Neuronal stem cell (in vitro differentiated cells): Measurements from ENCODE around the gene NCLN.

Experiments used
- DNase-seq: peaks from one replicate; pipeline ENCODE4 v3.0.0-alpha.2; 2013; ENCODE audit warnings: low spot score
- H2AFZ ChIP-seq: one replicate; pipeline ENCODE4 v1.6.1; 2013; ENCODE audit warnings: mild to moderate bottlenecking, low read length, inconsistent platforms
- H2AK5ac ChIP-seq: 2 replicates; pipeline ENCODE4 v1.6.1; 2013; ENCODE audit warnings: low read depth, mild to moderate bottlenecking, inconsistent platforms, low read length, moderate library complexity, mixed read lengths
- H2BK120ac ChIP-seq: 2 replicates; pipeline ENCODE4 v1.6.1; 2013; ENCODE audit warnings: low read depth, mild to moderate bottlenecking, inconsistent platforms, low read length, moderate library complexity, mixed read lengths
- H2BK12ac ChIP-seq: one replicate; pipeline ENCODE4 v1.6.1; 2013; ENCODE audit warnings: low read length, inconsistent platforms
- H2BK15ac ChIP-seq: 2 replicates; pipeline ENCODE4 v1.6.1; 2013; ENCODE audit warnings: mild to moderate bottlenecking, low read length, inconsistent platforms, mixed read lengths
- H2BK5ac ChIP-seq: one replicate; pipeline ENCODE4 v1.6.1; 2013; ENCODE audit warnings: inconsistent platforms, mild to moderate bottlenecking, low read length, moderate library complexity
- H3K14ac ChIP-seq: one replicate; pipeline ENCODE4 v1.6.1; 2013; ENCODE audit warnings: low read length, inconsistent platforms
- H3K18ac ChIP-seq: 2 replicates; pipeline ENCODE4 v1.6.1; 2013; ENCODE audit warnings: low read length, inconsistent platforms
- H3K23ac ChIP-seq: 2 replicates; pipeline ENCODE4 v1.6.1; 2013; ENCODE audit warnings: low read depth, mild to moderate bottlenecking, mixed read lengths, low read length, inconsistent platforms; ENCODE audit not compliant: poor library complexity
- H3K27ac ChIP-seq: replicated peaks from 3 replicates; pipeline ENCODE4 v1.5.1; 2013; ENCODE audit warnings: low read length, inconsistent platforms
- H3K27me3 ChIP-seq, 3 experiments: 2 replicates each; pipeline ENCODE4 v1.6.1; 2013; ENCODE audit warnings: low read length in 3 of 3, mild to moderate bottlenecking in 2 of 3, inconsistent platforms in 1 of 3, low read depth in 1 of 3, mixed read lengths in 1 of 3, moderate library complexity in 1 of 3; ENCODE audit not compliant: control insufficient read depth in 3 of 3, insufficient read depth in 3 of 3
- H3K36me3 ChIP-seq, 2 donors: replicated peaks in 1 of 2; 2 replicates each; pipeline ENCODE4 v1.6.1; 2013; ENCODE audit warnings: low read length in 2 of 2; ENCODE audit not compliant: control insufficient read depth in 2 of 2, insufficient read depth in 2 of 2
- H3K4ac ChIP-seq: 2 replicates; pipeline ENCODE4 v1.6.1; 2013; ENCODE audit warnings: inconsistent platforms, mild to moderate bottlenecking, low read length, moderate library complexity
- H3K4me1 ChIP-seq, 2 donors: 1 replicate in 1 of 2; 2 replicates in 1 of 2; pipeline ENCODE4 v1.6.1; 2013; ENCODE audit warnings: low read length in 2 of 2, low read depth in 1 of 2; ENCODE audit not compliant: control insufficient read depth in 2 of 2, insufficient read depth in 1 of 2
- H3K4me2 ChIP-seq: one replicate; pipeline ENCODE4 v1.6.1; 2013; ENCODE audit warnings: mild to moderate bottlenecking, low read length, inconsistent platforms; ENCODE audit not compliant: insufficient read depth, poor library complexity, severe bottlenecking
- H3K4me3 ChIP-seq, 2 donors: 2 replicates each; pipeline ENCODE4 v1.5.1; 2013; ENCODE audit warnings: low read length in 2 of 2, mild to moderate bottlenecking in 2 of 2, inconsistent platforms in 1 of 2, moderate library complexity in 1 of 2
- H3K79me1 ChIP-seq: one replicate; pipeline ENCODE4 v1.6.1; 2013; ENCODE audit warnings: low read depth, mild to moderate bottlenecking, inconsistent platforms, low read length, moderate library complexity
- H3K9ac ChIP-seq: one replicate; pipeline ENCODE4 v1.6.1; 2013; ENCODE audit warnings: mild to moderate bottlenecking, low read depth, low read length, inconsistent platforms; ENCODE audit not compliant: poor library complexity
- H3K9me3 ChIP-seq, 2 donors: replicated peaks in 1 of 2; 2 replicates each; pipeline versions ENCODE3 to v1.6.1; 2013; ENCODE audit warnings: low read length in 2 of 2, mild to moderate bottlenecking in 2 of 2, inconsistent platforms in 1 of 2, low read depth in 1 of 2, mixed read lengths in 1 of 2, moderate library complexity in 1 of 2; ENCODE audit not compliant: control insufficient read depth in 2 of 2, insufficient read depth in 1 of 2
- H4K8ac ChIP-seq: one replicate; pipeline ENCODE4 v1.6.1; 2013; ENCODE audit warnings: low read depth, mild to moderate bottlenecking, inconsistent platforms, low read length, moderate library complexity
- H4K91ac ChIP-seq: one replicate; pipeline ENCODE4 v1.6.1; 2013; ENCODE audit warnings: low read length, low read depth, mild to moderate bottlenecking, inconsistent platforms; ENCODE audit not compliant: poor library complexity
- WGBS, 2 donors: extraction: QIAGEN DNeasy Blood & Tissue Kit; methylation state at CpG; one replicate each; pipeline ENCODE4 v1.1.7; 2013; ENCODE audit warnings: missing lambda C conversion rate in 2 of 2, mixed read lengths in 1 of 2; ENCODE audit not compliant: insufficient read length in 2 of 2, insufficient replicate concordance in 1 of 2; ENCODE audit errors: extremely low coverage in 2 of 2; 5-methylcytosine and 5-hydroxymethylcytosine counted together

The NCLN gene

DNA sequence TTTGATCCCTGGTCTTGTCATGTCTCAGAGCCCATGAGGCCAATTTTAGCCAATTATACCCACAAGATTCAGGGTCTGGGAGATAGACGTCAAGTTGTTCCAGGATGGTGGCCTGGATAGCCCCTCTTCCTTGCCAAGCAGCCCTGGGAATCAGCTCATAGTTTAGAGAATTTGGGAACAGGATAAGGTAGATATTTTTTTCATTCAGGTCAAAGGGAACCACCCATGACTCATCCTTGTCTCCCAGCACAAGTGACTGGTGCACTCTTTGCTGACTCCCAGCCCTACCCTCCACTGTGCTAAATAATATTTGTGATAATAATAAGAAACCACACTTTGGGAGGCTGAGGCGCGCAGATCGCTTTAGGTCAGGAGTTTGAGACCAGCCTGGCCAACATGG lies 24.3 kb upstream of the NCLN start:
- Histone ChIP-seq H2BK12ac (no peak overlapping the region), H2AFZ (no peak overlapping the region), H3K36me3 (no peaks in the 10 kb centered on the region), H3K9me3 (peaks cover 0 to 2% of the 10 kb centered on the region in 2 donors), H3K14ac (no peak overlapping the region), H3K23ac (no peak overlapping the region), H3K4me1 (no peaks in the 10 kb centered on the region), H3K4ac (no peak overlapping the region), H2BK15ac (no peak overlapping the region), H2AK5ac (no peak overlapping the region), H3K27me3 (peaks cover 0 to 4% (median 2%) of the 10 kb centered on the region in 3 experiments), H4K8ac (no peak overlapping the region), H3K79me1 (peaks cover 2% of the 10 kb centered on the region), H2BK120ac (no peak overlapping the region), H3K18ac (no peak overlapping the region), H3K4me2 (no peak overlapping the region), H3K27ac (no peak overlapping the region), H3K4me3 (no peak overlapping the region), H2BK5ac (no peak overlapping the region), H4K91ac (no peak overlapping the region), H3K9ac (no peak overlapping the region)
- no CpG with 5 or more reads among the region's 4 CpGs for WGBS, 2 donors
- no peak for DNase-seq

DNA sequence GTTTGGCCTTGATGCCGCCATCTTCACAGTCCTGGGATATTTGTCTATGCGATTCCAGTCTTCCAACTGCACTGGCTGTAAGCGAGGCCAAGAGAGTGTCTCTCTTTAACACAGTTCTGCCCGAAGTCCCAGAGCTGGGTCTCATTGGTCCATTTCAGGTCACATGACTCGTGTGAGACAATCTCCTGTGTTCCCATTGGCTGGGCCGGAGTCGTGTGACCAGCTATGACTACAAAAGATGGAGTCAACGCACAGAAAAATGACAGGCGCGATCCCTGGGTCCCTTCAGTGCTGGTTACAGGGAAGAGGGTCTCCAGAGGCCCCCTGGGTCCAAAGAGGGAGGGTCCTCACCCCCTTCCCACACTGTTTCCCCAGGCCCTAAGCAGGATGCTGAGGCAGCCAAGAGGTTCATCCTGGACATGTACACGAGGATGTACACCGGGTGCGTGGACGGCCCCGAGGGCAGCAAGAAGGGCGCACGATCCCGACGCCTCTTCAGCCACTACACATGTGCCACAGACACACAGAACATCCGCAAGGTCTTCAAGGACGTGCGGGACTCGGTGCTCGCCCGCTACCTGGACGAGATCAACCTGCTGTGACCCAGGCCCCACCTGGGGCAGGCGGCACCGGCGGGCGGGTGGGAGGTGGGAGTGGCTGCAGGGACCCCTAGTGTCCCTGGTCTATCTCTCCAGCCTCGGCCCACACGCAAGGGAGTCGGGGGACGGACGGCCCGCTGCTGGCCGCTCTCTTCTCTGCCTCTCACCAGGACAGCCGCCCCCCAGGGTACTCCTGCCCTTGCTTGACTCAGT lies 23.1 kb upstream of the NCLN start:
- Histone ChIP-seq H3K27ac (no peak overlapping the region), H3K4me3 (no peak overlapping the region), H3K23ac (peak overlapping the region; percentile 80), H2BK120ac (no peak overlapping the region), H4K91ac (no peak overlapping the region), H2AK5ac (peak overlapping the region; percentile 91), H3K14ac (no peak overlapping the region), H3K4ac (peak overlapping the region; percentile 97), H3K4me2 (no peak overlapping the region), H3K9me3 (peaks cover 0 to 2% of the 10 kb centered on the region in 2 donors), H4K8ac (peak overlapping the region; percentile 92), H3K9ac (no peak overlapping the region), H2BK12ac (peak overlapping the region; percentile 84), H3K27me3 (peaks cover 0 to 4% (median 0%) of the 10 kb centered on the region in 3 experiments), H3K18ac (peak overlapping the region; percentile 80), H2AFZ (peak overlapping the region; percentile 26), H3K79me1 (peaks cover 2% of the 10 kb centered on the region), H2BK5ac (peak overlapping the region; percentile 90), H3K36me3 (no peaks in the 10 kb centered on the region), H2BK15ac (peak overlapping the region; percentile 84), H3K4me1 (no peaks in the 10 kb centered on the region)
- WGBS, 2 donors: no CpG with 5 or more reads among the region's 38 CpGs
- DNase-seq: no peak

DNA sequence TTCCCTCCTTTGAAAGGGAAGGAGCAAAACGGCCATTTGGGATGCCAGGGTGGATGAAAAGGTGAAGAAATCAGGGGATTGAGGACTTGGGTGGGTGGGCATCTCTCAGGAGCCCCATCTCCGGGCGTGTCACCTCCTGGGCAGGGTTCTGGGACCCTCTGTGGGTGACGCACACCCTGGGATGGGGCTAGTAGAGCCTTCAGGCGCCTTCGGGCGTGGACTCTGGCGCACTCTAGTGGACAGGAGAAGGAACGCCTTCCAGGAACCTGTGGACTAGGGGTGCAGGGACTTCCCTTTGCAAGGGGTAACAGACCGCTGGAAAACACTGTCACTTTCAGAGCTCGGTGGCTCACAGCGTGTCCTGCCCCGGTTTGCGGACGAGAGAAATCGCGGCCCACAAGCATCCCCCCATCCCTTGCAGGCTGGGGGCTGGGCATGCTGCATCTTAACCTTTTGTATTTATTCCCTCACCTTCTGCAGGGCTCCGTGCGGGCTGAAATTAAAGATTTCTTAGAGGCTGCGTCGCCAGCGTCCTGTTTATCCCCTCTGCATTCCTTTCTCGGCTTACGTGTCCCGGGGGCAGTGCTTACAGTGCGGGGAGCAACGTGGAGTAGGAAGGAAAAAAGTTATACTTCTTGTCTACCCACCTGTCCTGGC lies 22.4 kb upstream of the NCLN start:
- H3K4me1 ChIP-seq: peaks cover 0 to 2% of the 10 kb centered on the region in 2 donors
- H4K8ac ChIP-seq: no peak overlapping the region
- peak; percentile 69 for DNase-seq
- H4K91ac ChIP-seq: no peak overlapping the region
- H2BK5ac ChIP-seq: no peak overlapping the region
- H3K36me3 ChIP-seq: no peaks in the 10 kb centered on the region
- H3K4me2 ChIP-seq: no peak overlapping the region
- peak overlapping the region; percentile 80 for H3K23ac ChIP-seq
- H2BK15ac ChIP-seq: no peak overlapping the region
- peak overlapping the region; percentile 97 for H3K4ac ChIP-seq
- H3K4me3 ChIP-seq: no peak overlapping the region
- no peak overlapping the region for H3K14ac ChIP-seq
- peak overlapping the region; percentile 91 for H2AK5ac ChIP-seq
- H3K27me3 ChIP-seq: peaks cover 0 to 4% (median 0%) of the 10 kb centered on the region in 3 experiments
- peaks cover 0 to 2% of the 10 kb centered on the region in 2 donors for H3K9me3 ChIP-seq
- H2BK120ac ChIP-seq: no peak overlapping the region
- no peak overlapping the region for H3K9ac ChIP-seq
- no peak overlapping the region for H2BK12ac ChIP-seq
- H2AFZ ChIP-seq: peak overlapping the region; percentile 52
- H3K18ac ChIP-seq: peak overlapping the region; percentile 80
- H3K79me1 ChIP-seq: peaks cover 2% of the 10 kb centered on the region
- no CpG with 5 or more reads among the region's 27 CpGs for WGBS, 2 donors
- no peak overlapping the region for H3K27ac ChIP-seq

DNA sequence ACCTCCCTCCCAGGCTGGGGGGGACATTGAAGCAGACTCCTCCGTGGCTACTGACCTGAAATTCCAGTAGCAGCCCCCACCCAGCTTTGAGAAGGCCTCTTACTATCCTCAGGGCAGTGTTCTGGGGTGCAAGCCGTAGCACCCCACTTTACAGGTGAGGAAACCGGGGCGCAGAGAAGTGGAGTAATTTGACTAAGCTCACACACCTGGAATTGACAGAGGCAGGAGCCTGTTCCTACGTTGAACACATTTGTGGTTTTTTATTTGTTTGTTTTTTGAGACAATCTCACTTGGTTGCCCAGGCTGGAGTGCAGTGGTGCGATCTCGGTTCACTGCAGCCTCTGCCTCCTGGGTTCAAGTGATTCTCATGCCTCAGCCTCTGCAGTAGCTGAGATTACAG lies 21.8 kb upstream of the NCLN start:
- no peak overlapping the region for H2BK12ac ChIP-seq
- H3K79me1 ChIP-seq: peaks cover 2% of the 10 kb centered on the region
- no peak overlapping the region for H2AK5ac ChIP-seq
- peak overlapping the region; percentile 32 for H3K18ac ChIP-seq
- no peak overlapping the region for H2BK5ac ChIP-seq
- H4K91ac ChIP-seq: no peak overlapping the region
- H3K4me3 ChIP-seq: peak overlapping the region in 1 of 2 donors; percentile 39
- H2AFZ ChIP-seq: peak overlapping the region; percentile 52
- no peak overlapping the region for H2BK120ac ChIP-seq
- no peak overlapping the region for H3K4ac ChIP-seq
- H2BK15ac ChIP-seq: no peak overlapping the region
- H4K8ac ChIP-seq: no peak overlapping the region
- no peak overlapping the region for H3K23ac ChIP-seq
- no peak overlapping the region for H3K9ac ChIP-seq
- H3K4me1 ChIP-seq: peaks cover 0 to 2% of the 10 kb centered on the region in 2 donors
- no CpG with 5 or more reads among the region's 7 CpGs for WGBS, 2 donors
- peaks cover 0 to 4% (median 0%) of the 10 kb centered on the region in 3 experiments for H3K27me3 ChIP-seq
- no peak overlapping the region for H3K4me2 ChIP-seq
- no peak for DNase-seq
- no peaks in the 10 kb centered on the region for H3K36me3 ChIP-seq
- H3K9me3 ChIP-seq: peaks cover 0 to 2% of the 10 kb centered on the region in 2 donors
- no peak overlapping the region for H3K27ac ChIP-seq
- H3K14ac ChIP-seq: no peak overlapping the region
